Endothelial cell of umbilical vein (primary cell): ENCODE measurements around the gene KLHL34.

ENCODE experiments used
- POLR2A ChIP-seq: IDR thresholded peaks from 2 replicates; pipeline ENCODE4 v1.6.1; 2012; ENCODE audit warnings: low read depth, mild to moderate bottlenecking, control low read depth, low read length
- TF ChIP-seq, protein P1 (sequence below), 2 donors: IDR thresholded peaks; 1 replicate in 1 of 2; 2 replicates in 1 of 2; pipeline ENCODE4 v1.5.1; 2011; ENCODE audit warnings: low read length in 2 of 2, mild to moderate bottlenecking in 2 of 2, moderate library complexity in 2 of 2, control low read depth in 1 of 2, inconsistent platforms in 1 of 2, low read depth in 1 of 2; ENCODE audit not compliant: insufficient read depth in 1 of 2; ENCODE audit errors: extremely low read depth in 1 of 2

DNA sequence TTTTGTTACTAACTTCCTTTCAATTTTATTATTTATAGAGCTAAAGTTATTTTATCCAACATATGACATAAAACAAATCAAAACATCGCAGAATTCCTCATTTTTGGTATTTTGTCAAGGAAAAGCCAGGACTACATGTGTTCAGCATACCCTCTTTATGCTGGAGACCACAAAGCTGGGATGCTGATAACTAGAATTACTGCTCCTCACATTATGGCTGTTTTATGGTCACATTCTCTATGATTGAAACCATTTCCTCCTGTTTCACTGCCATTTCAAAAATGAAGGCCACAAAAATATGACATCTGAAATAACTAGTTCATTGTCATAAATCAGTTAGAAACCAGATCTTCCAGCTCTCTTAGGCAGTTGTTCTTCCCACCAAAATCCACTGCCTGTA is 41.7 kb downstream of the KLHL34 start:
- TF ChIP-seq, protein P1, sequence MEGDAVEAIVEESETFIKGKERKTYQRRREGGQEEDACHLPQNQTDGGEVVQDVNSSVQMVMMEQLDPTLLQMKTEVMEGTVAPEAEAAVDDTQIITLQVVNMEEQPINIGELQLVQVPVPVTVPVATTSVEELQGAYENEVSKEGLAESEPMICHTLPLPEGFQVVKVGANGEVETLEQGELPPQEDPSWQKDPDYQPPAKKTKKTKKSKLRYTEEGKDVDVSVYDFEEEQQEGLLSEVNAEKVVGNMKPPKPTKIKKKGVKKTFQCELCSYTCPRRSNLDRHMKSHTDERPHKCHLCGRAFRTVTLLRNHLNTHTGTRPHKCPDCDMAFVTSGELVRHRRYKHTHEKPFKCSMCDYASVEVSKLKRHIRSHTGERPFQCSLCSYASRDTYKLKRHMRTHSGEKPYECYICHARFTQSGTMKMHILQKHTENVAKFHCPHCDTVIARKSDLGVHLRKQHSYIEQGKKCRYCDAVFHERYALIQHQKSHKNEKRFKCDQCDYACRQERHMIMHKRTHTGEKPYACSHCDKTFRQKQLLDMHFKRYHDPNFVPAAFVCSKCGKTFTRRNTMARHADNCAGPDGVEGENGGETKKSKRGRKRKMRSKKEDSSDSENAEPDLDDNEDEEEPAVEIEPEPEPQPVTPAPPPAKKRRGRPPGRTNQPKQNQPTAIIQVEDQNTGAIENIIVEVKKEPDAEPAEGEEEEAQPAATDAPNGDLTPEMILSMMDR (IDR thresholded peaks at IDR 0.05; ENCODE audit: extremely low read depth in 1 of 2, insufficient read depth in 1 of 2, low read depth in 1 of 2, low read length in 2 of 2), result no peak
- no peak for TF ChIP-seq POLR2A
